Trophoblast cell (in vitro differentiated cells and primary cell): ENCODE measurements around the gene SESN2.

Experiments used
- DNase-seq, 2 donors: peaks; one replicate each; pipeline ENCODE4 v3.0.0-alpha.2; 2016
- H2AFZ ChIP-seq: 2 replicates; pipeline ENCODE4 v1.6.1; 2013; ENCODE audit warnings: low read length, moderate library complexity, mild to moderate bottlenecking; ENCODE audit not compliant: insufficient read depth, poor library complexity
- H2AK5ac ChIP-seq: 2 replicates; pipeline ENCODE4 v1.6.1; 2013; ENCODE audit warnings: mild to moderate bottlenecking, low read length
- H2BK120ac ChIP-seq: 2 replicates; pipeline ENCODE4 v1.6.1; 2013; ENCODE audit warnings: low read length, mild to moderate bottlenecking, moderate library complexity; ENCODE audit not compliant: insufficient read depth, poor library complexity
- H2BK12ac ChIP-seq: 2 replicates; pipeline ENCODE4 v1.6.1; 2013; ENCODE audit warnings: mild to moderate bottlenecking, low read length, moderate library complexity
- H2BK5ac ChIP-seq: 2 replicates; pipeline ENCODE4 v1.6.1; 2013; ENCODE audit warnings: low read length, low read depth, moderate library complexity, mild to moderate bottlenecking; ENCODE audit not compliant: poor library complexity
- H3K14ac ChIP-seq: 2 replicates; pipeline ENCODE4 v1.6.1; 2013; ENCODE audit warnings: mild to moderate bottlenecking, low read length
- H3K18ac ChIP-seq: 2 replicates; pipeline ENCODE4 v1.6.1; 2013; ENCODE audit warnings: mild to moderate bottlenecking, low read length
- H3K23ac ChIP-seq: 2 replicates; pipeline ENCODE4 v1.6.1; 2013; ENCODE audit warnings: low read length
- H3K27ac ChIP-seq: 2 replicates; pipeline ENCODE4 v1.5.1; 2013; ENCODE audit warnings: low read depth, mild to moderate bottlenecking, inconsistent platforms, low read length, moderate library complexity
- H3K27me3 ChIP-seq: 2 replicates; pipeline ENCODE4 v1.6.1; 2013; ENCODE audit warnings: inconsistent platforms, mild to moderate bottlenecking, low read length, moderate library complexity; ENCODE audit not compliant: insufficient read depth
- H3K36me3 ChIP-seq, 2 experiments: 1 replicate in 1 of 2; 2 replicates in 1 of 2; pipeline ENCODE4 v1.6.1; 2013; ENCODE audit warnings: low read length in 2 of 2, mild to moderate bottlenecking in 2 of 2, moderate library complexity in 1 of 2; ENCODE audit not compliant: insufficient read depth in 2 of 2, control insufficient read depth in 1 of 2
- H3K4ac ChIP-seq: 2 replicates; pipeline ENCODE4 v1.6.1; 2013; ENCODE audit warnings: low read depth, mild to moderate bottlenecking, low read length, moderate library complexity
- H3K4me1 ChIP-seq, 2 experiments: 1 replicate in 1 of 2; 2 replicates in 1 of 2; pipeline ENCODE4 v1.6.1; 2013; ENCODE audit warnings: low read length in 2 of 2, mild to moderate bottlenecking in 2 of 2, moderate library complexity in 1 of 2; ENCODE audit not compliant: insufficient read depth in 2 of 2, control insufficient read depth in 1 of 2
- H3K4me2 ChIP-seq: 2 replicates; pipeline ENCODE4 v1.6.1; 2013; ENCODE audit warnings: inconsistent platforms, mild to moderate bottlenecking, low read length, moderate library complexity
- H3K4me3 ChIP-seq: 2 replicates; pipeline ENCODE4 v1.5.1; 2013; ENCODE audit warnings: mild to moderate bottlenecking, low read depth, low read length, inconsistent platforms
- H3K79me1 ChIP-seq: one replicate; pipeline ENCODE4 v1.6.1; 2013; ENCODE audit warnings: low read length
- H3K79me2 ChIP-seq: 2 replicates; pipeline ENCODE4 v1.6.1; 2013; ENCODE audit warnings: low read length, mild to moderate bottlenecking; ENCODE audit not compliant: control insufficient read depth, insufficient read depth, poor library complexity
- H3K9ac ChIP-seq: 2 replicates; pipeline ENCODE4 v1.6.1; 2013; ENCODE audit warnings: mild to moderate bottlenecking, low read length
- H3K9me3 ChIP-seq: 2 replicates; pipeline ENCODE4 v1.6.1; 2013; ENCODE audit warnings: low read depth, mild to moderate bottlenecking, control low read depth, inconsistent platforms, low read length; ENCODE audit not compliant: insufficient read depth
- H4K12ac ChIP-seq: 2 replicates; pipeline ENCODE4 v1.6.1; 2013; ENCODE audit warnings: low read depth, mild to moderate bottlenecking, low read length, moderate library complexity
- H4K8ac ChIP-seq: 2 replicates; pipeline ENCODE4 v1.6.1; 2013; ENCODE audit warnings: low read depth, mild to moderate bottlenecking, low read length, moderate library complexity
- H4K91ac ChIP-seq: one replicate; pipeline ENCODE4 v1.6.1; 2013; ENCODE audit warnings: low read depth, mild to moderate bottlenecking, low read length, moderate library complexity
- WGBS: extraction: QIAGEN DNeasy Blood & Tissue Kit; methylation state at CpG from one replicate; pipeline ENCODE4 v1.1.7; 2013; ENCODE audit warnings: missing lambda C conversion rate; ENCODE audit not compliant: insufficient read length, insufficient coverage; ENCODE audit errors: extremely low coverage; 5-methylcytosine and 5-hydroxymethylcytosine counted together

Gene SESN2

GRCh38 chr1:28269529-28269928, 10.2 kb downstream of the SESN2 start:
- Histone ChIP-seq H3K9ac (no peak overlapping the region), H3K4me1 (peaks cover 14 to 23% of the 10 kb centered on the region in 2 experiments), H2AK5ac (no peak overlapping the region)

GRCh38 chr1:28272215-28272852, 13.0 kb downstream of the SESN2 start:
- Histone ChIP-seq H4K12ac (no peak overlapping the region), H3K9ac (no peak overlapping the region), H3K4ac (no peak overlapping the region), H3K79me2 (peaks cover 3% of the 10 kb centered on the region), H2AK5ac (no peak overlapping the region), H4K91ac (no peak overlapping the region), H3K79me1 (no peaks in the 10 kb centered on the region), H3K14ac (no peak overlapping the region), H3K9me3 (no peaks in the 10 kb centered on the region), H3K4me3 (no peak overlapping the region), H3K36me3 (peaks cover 43% of the 10 kb centered on the region in 2 experiments), H3K4me2 (no peak overlapping the region), H4K8ac (no peak overlapping the region), H3K18ac (peak overlapping the region; percentile 8), H3K23ac (no peak overlapping the region), H3K27me3 (no peaks in the 10 kb centered on the region), H2BK120ac (no peak overlapping the region), H2AFZ (no peak overlapping the region), H2BK5ac (no peak overlapping the region), H3K27ac (no peak overlapping the region), H2BK12ac (no peak overlapping the region), H3K4me1 (peaks cover 5 to 8% of the 10 kb centered on the region in 2 experiments)
- WGBS: no CpG with 5 or more reads among the region's 20 CpGs
- DNase-seq: no peak

More at GRCh38 chr1:28269529-28269928, 10.2 kb downstream of the SESN2 start:
- no peak overlapping the region for H4K91ac ChIP-seq
- no peak overlapping the region for H3K27ac ChIP-seq
- peaks cover 12% of the 10 kb centered on the region for H3K79me2 ChIP-seq
- H3K27me3 ChIP-seq: no peaks in the 10 kb centered on the region
- no peak overlapping the region for H2AFZ ChIP-seq
- no peak overlapping the region for H4K12ac ChIP-seq
- no peak overlapping the region for H2BK120ac ChIP-seq
- no CpG with 5 or more reads among the region's 2 CpGs for WGBS
- H2BK5ac ChIP-seq: no peak overlapping the region
- H3K9me3 ChIP-seq: no peaks in the 10 kb centered on the region
- no peak for DNase-seq
- no peak overlapping the region for H3K23ac ChIP-seq
- H3K4ac ChIP-seq: no peak overlapping the region
- no peak overlapping the region for H2BK12ac ChIP-seq
- no peak overlapping the region for H3K14ac ChIP-seq
- no peak overlapping the region for H4K8ac ChIP-seq
- H3K18ac ChIP-seq: no peak overlapping the region
- no peak overlapping the region for H3K4me2 ChIP-seq
- no peaks in the 10 kb centered on the region for H3K79me1 ChIP-seq
- H3K36me3 ChIP-seq: peaks cover 28 to 38% of the 10 kb centered on the region in 2 experiments
- H3K4me3 ChIP-seq: no peak overlapping the region

GRCh38 chr1:28273216-28273860, 14.0 kb downstream of the SESN2 start:
- Histone ChIP-seq H2AFZ (no peak overlapping the region), H2AK5ac (no peak overlapping the region), H4K91ac (no peak overlapping the region), H3K27me3 (no peaks in the 10 kb centered on the region), H2BK12ac (no peak overlapping the region), H3K79me2 (no peaks in the 10 kb centered on the region), H4K12ac (no peak overlapping the region), H3K23ac (peak overlapping the region; percentile 87), H3K9me3 (no peaks in the 10 kb centered on the region), H3K4me1 (peaks cover 4 to 5% of the 10 kb centered on the region in 2 experiments), H2BK5ac (no peak overlapping the region), H3K4me2 (no peak overlapping the region), H3K4ac (no peak overlapping the region), H2BK120ac (no peak overlapping the region), H3K18ac (no peak overlapping the region), H3K36me3 (peaks cover 46 to 49% of the 10 kb centered on the region in 2 experiments), H3K9ac (no peak overlapping the region), H3K14ac (no peak overlapping the region), H3K79me1 (no peaks in the 10 kb centered on the region), H3K4me3 (no peak overlapping the region), H4K8ac (no peak overlapping the region), H3K27ac (no peak overlapping the region)
- no peak for DNase-seq
- no CpG with 5 or more reads among the region's 17 CpGs for WGBS

- no peak for DNase-seq
- Histone ChIP-seq H3K9me3 (no peaks in the 10 kb centered on the region), H2BK5ac (no peak overlapping the region), H3K27me3 (no peaks in the 10 kb centered on the region), H4K91ac (no peak overlapping the region), H3K23ac (no peak overlapping the region), H3K14ac (no peak overlapping the region), H3K4ac (no peak overlapping the region), H3K4me3 (no peak overlapping the region), H2BK12ac (no peak overlapping the region), H3K36me3 (peaks cover 59 to 60% of the 10 kb centered on the region in 2 experiments), H4K12ac (no peak overlapping the region), H3K79me1 (no peaks in the 10 kb centered on the region), H3K9ac (no peak overlapping the region), H3K79me2 (no peaks in the 10 kb centered on the region), H2AK5ac (no peak overlapping the region), H3K18ac (no peak overlapping the region), H2BK120ac (no peak overlapping the region), H3K4me2 (no peak overlapping the region), H3K27ac (no peak overlapping the region), H2AFZ (no peak overlapping the region), H3K4me1 (no peaks in the 10 kb centered on the region), H4K8ac (no peak overlapping the region)
- no CpG with 5 or more reads among the region's 5 CpGs for WGBS
Measured at GRCh38 chr1:28278763-28279162, 19.4 kb downstream of the SESN2 start.
